Calu3 (cell line): ENCODE results near the gene SIPA1L2. TPM values are rescaled to one million over a fixed set of nuclear protein-coding genes. Genes with fewer than 3 reads are reported as not detected.

ENCODE experiments used
- BruUV-seq: library from RNA; stranded (reverse); fragments of 400-500 nt; replicated peaks from 2 replicates; lab custom pipeline; 2021; lab: Mats Ljungman, UMichigan
- CTCF ChIA-PET: fragments of 300-600 bp; sonication (Branson Sonifier 250); formaldehyde crosslinking; loops from one replicate; lab custom pipeline; 2022; ENCODE audit warnings: antibody characterized with exemption; lab: Charles Lee
- DNase-seq: peaks from one replicate; pipeline ENCODE4 v3.0.0; 2022
- H3K27ac Mint-ChIP-seq: one replicate; pipeline ENCODE4 v1.8.0; 2022; ENCODE audit warnings: mixed read lengths; ENCODE audit not compliant: unreplicated experiment
- H3K27me3 Mint-ChIP-seq: one replicate; pipeline ENCODE4 v1.8.0; 2022; ENCODE audit warnings: mixed read lengths; ENCODE audit not compliant: unreplicated experiment
- H3K36me3 Mint-ChIP-seq: one replicate; pipeline ENCODE4 v1.8.0; 2022; ENCODE audit warnings: mild to moderate bottlenecking, moderate library complexity, mixed read lengths; ENCODE audit not compliant: insufficient read depth, unreplicated experiment
- H3K4me1 Mint-ChIP-seq: one replicate; pipeline ENCODE4 v1.8.0; 2022; ENCODE audit warnings: mild to moderate bottlenecking, low read depth, mixed read lengths; ENCODE audit not compliant: unreplicated experiment
- H3K4me3 Mint-ChIP-seq: one replicate; pipeline ENCODE4 v1.8.0; 2022; ENCODE audit warnings: mild to moderate bottlenecking, low read depth, moderate library complexity, mixed read lengths; ENCODE audit not compliant: unreplicated experiment
- H3K9me3 Mint-ChIP-seq: one replicate; pipeline ENCODE4 v1.8.0; 2022; ENCODE audit warnings: low read depth, mixed read lengths; ENCODE audit not compliant: unreplicated experiment
- CTCF ChIP-seq: fragments of 200-600 bp; IDR thresholded peaks from one replicate; pipeline ENCODE4 v1.8.0; 2022; ENCODE audit warnings: antibody characterized with exemption; ENCODE audit not compliant: unreplicated experiment
- intact Hi-C: fragments of 100-400 bp; cut with micrococcal nuclease; formaldehyde crosslinking; loops from one replicate; pipeline ENCODE4 v1.10.0; 2022; ENCODE audit not compliant: unreplicated experiment
- total RNA-seq: library from RNA; stranded (reverse); gene quantifications from 2 replicates; pipeline ENCODE4 v1.2.3, GENCODE V29; 2022

SIPA1L2 gene
- total RNA-seq, 1 experiment from 2014 or later: 1.5 TPM

GRCh38 chr1:232596666-232597303 is 33.1 kb downstream of the SIPA1L2 start:
- BruUV-seq: no TSS peak
- H3K27ac Mint-ChIP-seq: no peak overlapping the region
- H3K27me3 Mint-ChIP-seq: no peaks in the 10 kb centered on the region
- no peak overlapping the region for H3K4me3 Mint-ChIP-seq
- H3K36me3 Mint-ChIP-seq: no peaks in the 10 kb centered on the region
- DNase-seq: no peak
- H3K4me1 Mint-ChIP-seq: no peaks in the 10 kb centered on the region
- H3K9me3 Mint-ChIP-seq: peaks cover 3% of the 10 kb centered on the region
- no peak for TF ChIP-seq CTCF
- CTCF ChIA-PET: interaction anchor here (0.7 kb wide), 1 partner anchor 242 kb away, joined by 4 read pairs; no protein-coding TSS in a partner anchor
- intact Hi-C loops: no loop called here

DNA sequence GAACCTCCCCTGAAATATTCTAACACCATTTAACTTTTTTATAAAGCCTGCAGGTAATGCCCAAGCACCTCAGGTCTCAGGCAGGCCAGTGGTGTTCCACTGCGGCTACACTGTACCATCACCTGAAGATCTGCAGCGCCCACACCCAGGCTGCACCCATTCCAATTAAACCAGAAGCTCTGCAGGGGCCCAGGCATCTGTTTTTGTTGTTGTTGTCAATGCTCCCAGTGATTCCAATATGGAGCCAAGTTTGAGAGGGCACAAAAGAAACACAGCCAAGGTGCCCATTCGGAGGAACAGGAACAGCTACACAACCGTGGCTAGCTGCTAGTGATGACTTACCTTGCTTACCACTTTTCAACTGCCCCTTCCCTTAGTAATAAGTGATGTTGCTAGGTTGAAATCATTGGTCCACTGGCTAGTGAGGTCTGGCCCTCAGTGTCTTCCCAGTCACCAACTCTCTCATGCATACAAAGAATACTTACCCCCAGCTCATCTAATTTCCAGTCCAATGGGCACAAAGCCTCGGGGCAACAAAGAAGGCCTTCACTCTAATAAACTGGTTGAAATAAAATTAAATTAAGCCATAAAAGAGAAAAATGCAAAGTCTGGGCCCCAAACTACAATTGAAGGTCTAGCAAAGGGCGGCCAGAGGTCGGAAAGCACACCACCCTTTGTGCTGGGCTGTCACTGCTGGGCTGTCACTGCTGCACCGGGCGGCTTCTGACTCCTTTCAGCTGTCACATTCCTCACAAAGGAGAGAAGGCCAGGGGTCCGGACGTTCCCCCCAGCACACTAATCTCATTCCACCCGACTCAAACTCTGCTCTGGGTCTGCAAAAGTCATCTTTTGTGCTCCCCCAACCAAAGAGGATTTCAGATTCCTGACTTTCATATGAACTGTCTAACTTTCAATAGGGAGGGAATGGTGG is 34.9 kb downstream of the SIPA1L2 start:
- CTCF ChIA-PET: no interaction called here
- Mint-ChIP-seq H3K4me3 (no peak overlapping the region), H3K9me3 (peaks cover 2% of the 10 kb centered on the region), H3K27me3 (no peaks in the 10 kb centered on the region), H3K27ac (no peak overlapping the region), H3K36me3 (no peaks in the 10 kb centered on the region), H3K4me1 (no peaks in the 10 kb centered on the region)
- no peak for TF ChIP-seq CTCF
- intact Hi-C loops: no loop called here
- DNase-seq: no peak
- BruUV-seq: no TSS peak

GRCh38 chr1:232593717-232594502 is 36.0 kb downstream of the SIPA1L2 start:
- Mint-ChIP-seq H3K4me3 (no peak overlapping the region), H3K27me3 (no peaks in the 10 kb centered on the region), H3K36me3 (no peaks in the 10 kb centered on the region), H3K27ac (no peak overlapping the region), H3K9me3 (peaks cover 2% of the 10 kb centered on the region), H3K4me1 (no peaks in the 10 kb centered on the region)
- CTCF ChIA-PET: no interaction called here
- no peak for TF ChIP-seq CTCF
- intact Hi-C loops: no loop called here
- no peak for DNase-seq
- BruUV-seq: no TSS peak

DNA sequence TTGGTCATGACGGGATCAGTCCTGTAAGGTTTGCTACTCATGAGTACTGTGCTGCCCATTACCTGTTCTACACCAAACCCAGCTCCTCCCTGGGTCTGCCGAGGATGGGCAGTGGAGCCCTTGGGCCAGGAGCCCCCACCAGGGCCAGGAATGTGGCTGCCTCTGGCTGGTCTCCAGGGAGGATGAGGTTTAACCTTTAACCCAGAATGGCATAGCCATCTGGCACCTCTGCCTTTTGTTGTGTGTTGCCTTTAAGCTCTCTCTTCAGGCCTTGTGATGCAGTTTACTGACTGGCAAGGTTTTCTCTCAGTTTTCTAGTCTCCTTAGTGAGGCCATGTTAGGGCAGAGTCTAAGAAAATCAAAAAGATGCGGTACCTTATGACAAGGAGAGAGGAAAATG is 38.6 kb downstream of the SIPA1L2 start:
- TF ChIP-seq CTCF: no peak
- intact Hi-C loops: no loop called here
- peaks cover 5% of the 10 kb centered on the region for H3K9me3 Mint-ChIP-seq
- no peaks in the 10 kb centered on the region for H3K4me1 Mint-ChIP-seq
- DNase-seq: no peak
- H3K4me3 Mint-ChIP-seq: no peak overlapping the region
- CTCF ChIA-PET: no interaction called here
- H3K27me3 Mint-ChIP-seq: no peaks in the 10 kb centered on the region
- BruUV-seq: no TSS peak
- H3K36me3 Mint-ChIP-seq: no peaks in the 10 kb centered on the region
- H3K27ac Mint-ChIP-seq: no peak overlapping the region
